PC-9 (cell line): Measurements from ENCODE around the gene PARP3.

ENCODE experiments used
- CTCF ChIP-seq: fragments of 200-600 bp; sonication (generic); conservative IDR thresholded peaks from 2 replicates; pipeline ENCODE4 v1.6.1; 2017; ENCODE audit warnings: mixed run types, antibody characterized with exemption, mild to moderate bottlenecking, moderate library complexity
- EZH2 ChIP-seq: fragments of 200-600 bp; sonication (generic); IDR thresholded peaks from 2 replicates; pipeline ENCODE4 v1.8.0; 2017; ENCODE audit warnings: antibody characterized with exemption, low read depth

- TF ChIP-seq CTCF (no peak), EZH2 (no peak)
Observed at GRCh38 chr3:51978143-51978502, 36.0 kb downstream of the PARP3 start.
